H1 (cell line): ENCODE data around the gene RABL6. TPM values are rescaled to one million over a fixed set of nuclear protein-coding genes. Genes with fewer than 3 reads are reported as not detected.
A peak's percentile ranks its signal among the peaks of the same experiment; 100 is the strongest.

ENCODE experiments used
- CTCF ChIA-PET: fragments of 300-600 bp; sonication (Branson Sonifier 250); formaldehyde crosslinking; loops from one replicate; lab custom pipeline; 2021; ENCODE audit not compliant: partially characterized antibody; lab: Charles Lee
- POLR2A ChIA-PET: fragments of 300-600 bp; sonication (Branson Sonifier 250); formaldehyde crosslinking; loops from one replicate; lab custom pipeline; 2021; ENCODE audit warnings: inconsistent platforms; ENCODE audit not compliant: partially characterized antibody; lab: Charles Lee
- DNase-seq, 2 experiments: peaks; one replicate each; pipeline versions ENCODE4 v3.0.0 to v3.0.0-alpha.2; 2010 to 2022; ENCODE audit warnings: low spot score in 2 of 2, low read depth in 1 of 2, mixed read lengths in 1 of 2
- FAIRE-seq: peaks from 2 replicates; lab custom pipeline; 2011; peaks lifted over from hg19 to GRCh38; lab: Jason Lieb, UNC
- H2AFZ ChIP-seq: 2 replicates; pipeline ENCODE4 v1.8.1; 2012; ENCODE audit warnings: low read length, inconsistent platforms
- H2AK5ac ChIP-seq: 2 replicates; pipeline ENCODE4 v1.6.1; 2013; ENCODE audit warnings: low read depth, low read length
- H2BK120ac ChIP-seq: replicated peaks from 2 replicates; pipeline ENCODE3; 2013; ENCODE audit warnings: low read depth, low read length, inconsistent platforms
- H2BK12ac ChIP-seq: 2 replicates; pipeline ENCODE4 v1.6.1; 2013; ENCODE audit warnings: low read depth, low read length
- H2BK15ac ChIP-seq: 2 replicates; pipeline ENCODE4 v1.6.1; 2013; ENCODE audit warnings: low read length
- H2BK20ac ChIP-seq: 2 replicates; pipeline ENCODE4 v1.6.1; 2013; ENCODE audit warnings: low read length
- H2BK5ac ChIP-seq: 2 replicates; pipeline ENCODE4 v1.6.1; 2013; ENCODE audit warnings: low read depth, low read length
- H3K14ac ChIP-seq: 2 replicates; pipeline ENCODE4 v1.6.1; 2013; ENCODE audit warnings: inconsistent platforms; ENCODE audit not compliant: insufficient read length
- H3K18ac ChIP-seq: 2 replicates; pipeline ENCODE4 v1.6.1; 2013; ENCODE audit warnings: low read length; ENCODE audit errors: extremely low read depth
- H3K23ac ChIP-seq: 2 replicates; pipeline ENCODE4 v1.6.1; 2013; ENCODE audit warnings: inconsistent platforms; ENCODE audit not compliant: insufficient read length
- H3K23me2 ChIP-seq: 2 replicates; pipeline ENCODE4 v1.6.1; 2013; ENCODE audit warnings: low read depth, low read length
- H3K27ac ChIP-seq: 2 replicates; pipeline ENCODE4 v1.6.1; 2011; ENCODE audit warnings: low read depth, low read length, inconsistent platforms
- H3K27me3 ChIP-seq, 4 experiments: replicated peaks in 1 of 4; 1 replicate in 1 of 4; 2 replicates in 3 of 4; pipeline versions ENCODE4 v1.6.1 to v1.8.1; 2011 to 2013; ENCODE audit warnings: low read length in 3 of 4, mild to moderate bottlenecking in 3 of 4, inconsistent platforms in 2 of 4, mixed read lengths in 2 of 4, moderate library complexity in 1 of 4; ENCODE audit not compliant: control insufficient read depth in 3 of 4, insufficient read depth in 3 of 4; ENCODE audit errors: extremely low read depth in 1 of 4
- H3K36me3 ChIP-seq, 4 experiments: 2 replicates each; pipeline versions ENCODE4 v1.6.1 to v1.8.1; 2011 to 2013; ENCODE audit warnings: mild to moderate bottlenecking in 4 of 4, low read length in 3 of 4, moderate library complexity in 2 of 4, control low read depth in 1 of 4, inconsistent platforms in 1 of 4; ENCODE audit not compliant: insufficient read depth in 4 of 4, control insufficient read depth in 2 of 4
- H3K4ac ChIP-seq: replicated peaks from 2 replicates; pipeline ENCODE3; 2013; ENCODE audit warnings: low read length, low read depth, mixed read lengths, inconsistent platforms; ENCODE audit not compliant: insufficient read length
- H3K4me1 ChIP-seq, 4 experiments: replicated peaks in 1 of 4; 1 replicate in 1 of 4; 2 replicates in 3 of 4; pipeline versions ENCODE4 v1.6.1 to v1.8.1; 2011 to 2013; ENCODE audit warnings: low read length in 3 of 4, inconsistent platforms in 2 of 4, mixed read lengths in 1 of 4; ENCODE audit not compliant: insufficient read depth in 4 of 4, control insufficient read depth in 3 of 4
- H3K4me2 ChIP-seq, 2 experiments: 2 replicates each; pipeline versions ENCODE4 v1.6.1 to v1.8.1; 2011 to 2013; ENCODE audit warnings: low read depth in 2 of 2, low read length in 2 of 2, control low read depth in 1 of 2, inconsistent platforms in 1 of 2, mild to moderate bottlenecking in 1 of 2; ENCODE audit not compliant: insufficient read depth in 1 of 2
- H3K4me3 ChIP-seq, 4 experiments: fragments of 200-600, 300-600 bp in 1 of 4; sonication (generic), shearing (Covaris generic), sonication (Bioruptor Twin) in 1 of 4; 2 replicates each; pipeline versions ENCODE4 v1.5.1 to v1.8.1; 2011 to 2016; ENCODE audit warnings: low read length in 4 of 4, low read depth in 3 of 4, control low read depth in 2 of 4, inconsistent platforms in 2 of 4, mild to moderate bottlenecking in 2 of 4, mixed read lengths in 1 of 4, moderate library complexity in 1 of 4; ENCODE audit not compliant: insufficient read depth in 2 of 4; ENCODE audit errors: extremely low read depth in 1 of 4
- H3K56ac ChIP-seq: replicated peaks from 2 replicates; pipeline ENCODE3; 2013; ENCODE audit warnings: low read depth, mild to moderate bottlenecking, mixed read lengths, low read length, inconsistent platforms; ENCODE audit not compliant: insufficient read length
- H3K79me1 ChIP-seq: 2 replicates; pipeline ENCODE4 v1.6.1; 2013; ENCODE audit warnings: low read depth, low read length, control low read depth
- H3K79me2 ChIP-seq, 2 experiments: 2 replicates each; pipeline versions ENCODE4 v1.6.1 to v1.8.1; 2012 to 2013; ENCODE audit warnings: low read length in 2 of 2, mild to moderate bottlenecking in 2 of 2, inconsistent platforms in 1 of 2; ENCODE audit not compliant: insufficient read depth in 2 of 2, control insufficient read depth in 1 of 2
- H3K9ac ChIP-seq, 4 experiments: replicated peaks in 1 of 4; 1 replicate in 1 of 4; 2 replicates in 3 of 4; pipeline versions ENCODE4 v1.6.1 to v1.8.1; 2011 to 2013; ENCODE audit warnings: low read depth in 3 of 4, low read length in 3 of 4, control low read depth in 2 of 4, mild to moderate bottlenecking in 2 of 4, moderate library complexity in 2 of 4, inconsistent platforms in 1 of 4; ENCODE audit errors: extremely low read depth in 1 of 4
- H3K9me3 ChIP-seq, 2 experiments: 2 replicates each; pipeline versions ENCODE4 v1.6.1 to v1.8.1; 2012 to 2013; ENCODE audit warnings: mild to moderate bottlenecking in 2 of 2, moderate library complexity in 2 of 2, control low read depth in 1 of 2, inconsistent platforms in 1 of 2, low read depth in 1 of 2, low read length in 1 of 2, mixed read lengths in 1 of 2; ENCODE audit not compliant: insufficient read depth in 2 of 2
- H4K20me1 ChIP-seq, 2 experiments: replicated peaks in 1 of 2; 2 replicates each; pipeline versions ENCODE3 to v1.8.1; 2011 to 2013; ENCODE audit warnings: inconsistent platforms in 2 of 2, low read length in 2 of 2, mild to moderate bottlenecking in 1 of 2; ENCODE audit not compliant: insufficient read depth in 2 of 2, control insufficient read depth in 1 of 2
- H4K5ac ChIP-seq: 2 replicates; pipeline ENCODE4 v1.6.1; 2013; ENCODE audit warnings: low read length, low read depth, mixed read lengths, inconsistent platforms; ENCODE audit not compliant: insufficient read length
- H4K8ac ChIP-seq: 2 replicates; pipeline ENCODE4 v1.8.0; 2013; ENCODE audit warnings: mild to moderate bottlenecking, moderate library complexity, low read length, inconsistent platforms; ENCODE audit not compliant: insufficient read depth; ENCODE audit errors: extremely low read depth
- H4K91ac ChIP-seq: replicated peaks from 2 replicates; pipeline ENCODE3; 2013; ENCODE audit warnings: low read length, mixed read lengths, inconsistent platforms; ENCODE audit not compliant: insufficient read length
- CBX5 ChIP-seq: fragments of 300-800, 300-1000 bp; sonication (generic); IDR thresholded peaks from 2 replicates; pipeline ENCODE4 v1.7.1; 2016; ENCODE audit warnings: antibody characterized with exemption, low read length, low read depth
- CBX8 ChIP-seq: fragments of 300-800, 300-1000 bp; sonication (generic); IDR thresholded peaks from 2 replicates; pipeline ENCODE4 v1.7.1; 2016; ENCODE audit warnings: low read depth, low read length, borderline replicate concordance
- E2F6 ChIP-seq: IDR thresholded peaks from 2 replicates; pipeline ENCODE4 v1.6.1; 2012; ENCODE audit warnings: inconsistent platforms
- EP300 ChIP-seq, 2 experiments: IDR thresholded peaks; 1 replicate in 1 of 2; 2 replicates in 1 of 2; pipeline ENCODE4 v1.6.1; 2011 to 2012; ENCODE audit warnings: low read depth in 2 of 2, low read length in 2 of 2, mild to moderate bottlenecking in 2 of 2, borderline replicate concordance in 1 of 2, inconsistent platforms in 1 of 2, moderate library complexity in 1 of 2
- KDM4A ChIP-seq: IDR thresholded peaks from one replicate; pipeline ENCODE4 v1.7.1; 2012; ENCODE audit warnings: low read depth, mild to moderate bottlenecking, moderate library complexity, low read length, inconsistent platforms; ENCODE audit not compliant: severe bottlenecking
- KDM5A ChIP-seq: fragments of 200-600 bp; IDR thresholded peaks from 2 replicates; pipeline ENCODE4 v1.7.1; 2012; ENCODE audit warnings: mild to moderate bottlenecking, low read length, inconsistent platforms, mixed read lengths
- POLR2A ChIP-seq, 2 experiments: IDR thresholded peaks; 1 replicate in 1 of 2; 2 replicates in 1 of 2; pipeline ENCODE4 v1.6.1; 2011; ENCODE audit warnings: low read depth in 2 of 2, low read length in 2 of 2, mild to moderate bottlenecking in 2 of 2; ENCODE audit errors: control extremely low read depth in 1 of 2
- POU5F1 ChIP-seq: IDR thresholded peaks from 2 replicates; pipeline ENCODE4 v1.6.1; 2011; ENCODE audit warnings: low read depth, mild to moderate bottlenecking, low read length, moderate library complexity
- TAF1 ChIP-seq: IDR thresholded peaks from 2 replicates; pipeline ENCODE4 v1.6.1; 2011; ENCODE audit warnings: mild to moderate bottlenecking, low read depth, low read length
- TAF7 ChIP-seq: optimal IDR thresholded peaks from 2 replicates; pipeline ENCODE3; 2011; ENCODE audit warnings: low read depth, mild to moderate bottlenecking, inconsistent platforms, low read length, moderate library complexity, borderline replicate concordance
- TEAD4 ChIP-seq: IDR thresholded peaks from 2 replicates; pipeline ENCODE4 v1.6.1; 2012; ENCODE audit warnings: low read depth, low read length, inconsistent platforms, mixed read lengths
- WGBS, 2 experiments: shearing (Covaris generic) in 1 of 2; methylation state at CpG; one replicate each; pipeline versions ENCODE4 v1.1.6 to v1.1.7; 2013 to 2015; ENCODE audit warnings: low lambda C conversion rate in 2 of 2, mixed read lengths in 2 of 2, inconsistent platforms in 1 of 2, low coverage in 1 of 2, missing lambda C conversion rate in 1 of 2; ENCODE audit not compliant: insufficient replicate concordance in 2 of 2, insufficient coverage in 1 of 2, insufficient read length in 1 of 2; ENCODE audit errors: extremely low coverage in 1 of 2, missing lambda C conversion rate in 1 of 2; 5-methylcytosine and 5-hydroxymethylcytosine counted together
- polyA plus RNA-seq, 7 experiments: library from polyadenylated mRNA; depleted of rRNA in 3 of 7; stranded (reverse) in 5 of 7; unstranded in 2 of 7; fragments of >200 nt in 5 of 7; fragments of 200-250 nt in 2 of 7; gene quantifications; 1 replicate in 5 of 7; 2 replicates in 1 of 7; 4 replicates in 1 of 7; pipeline versions ENCODE4 v1.2.1 to v1.2.3, GENCODE V29; 2011 to 2013; ENCODE audit warnings: missing spikeins in 2 of 7, mixed read lengths in 2 of 7
- total RNA-seq: library from RNA; stranded (reverse); fragmentation: NEBNext Ultra II Directional; extraction: Animal tissue kit (Norgen Biotek cat#: 25700); gene quantifications from 2 replicates; pipeline ENCODE4 v1.2.1, GENCODE V29; 2021
- TF ChIP-seq, protein P1 (sequence below): IDR thresholded peaks from 2 replicates; pipeline ENCODE4 v1.6.1; 2011; ENCODE audit warnings: low read length, improper control_type of control experiment

Gene RABL6
- total and polyA plus RNA-seq, 2 of the 8 experiments (the other 6 are each of a cell fraction or from before 2014, with no cell fraction given) = 70.1 to 130 TPM

DNA sequence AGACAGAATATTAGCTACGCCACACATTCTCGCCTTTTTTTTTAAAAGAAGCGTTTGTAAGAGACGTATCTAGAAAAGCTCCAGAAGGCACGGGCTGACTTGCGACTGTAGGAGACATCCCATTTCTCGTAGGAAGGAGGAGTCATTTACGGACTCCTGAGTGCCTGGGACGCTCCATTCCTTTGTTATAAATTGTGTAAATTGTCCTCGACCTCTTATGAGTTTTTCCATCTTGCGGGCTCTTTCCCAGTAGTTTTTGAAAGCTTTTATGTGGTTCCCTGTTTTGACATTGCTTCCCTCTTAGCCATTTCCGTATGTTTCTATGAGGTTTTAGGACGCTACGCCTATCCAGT is 1.0 kb downstream of the RABL6 start:
- no peak overlapping the region for H3K18ac ChIP-seq
- H3K79me1 ChIP-seq = peaks cover 6% of the 10 kb centered on the region
- H3K9me3 ChIP-seq = no peaks in the 10 kb centered on the region
- DNase-seq (no peak), FAIRE-seq (no peak)
- H3K4me1 ChIP-seq = peaks cover 0 to 10% (median 7%) of the 10 kb centered on the region in 4 experiments; a peak in 6 of 7 replicates
- H2BK120ac ChIP-seq = no peak overlapping the region
- no peak overlapping the region for H3K56ac ChIP-seq
- H3K36me3 ChIP-seq = peaks cover 2 to 16% (median 7%) of the 10 kb centered on the region in 4 experiments; a peak in 6 of 8 replicates
- no peak overlapping the region for H2BK15ac ChIP-seq
- ChIA-PET POLR2A (interaction anchor here (0.8 to 7.8 kb wide), 10 partner anchors 9 to 266 kb away, joined by 3 to 96 read pairs (median 4); partner anchors contain the start of gene AJM1), CTCF (interaction anchor here (0.9 to 3.3 kb wide), 6 partner anchors 8 to 238 kb away, joined by 3 to 16 read pairs (median 4); no protein-coding TSS in a partner anchor)
- no peak overlapping the region for H2BK20ac ChIP-seq
- H3K27ac ChIP-seq = no peak overlapping the region
- no peak overlapping the region for H3K23ac ChIP-seq
- no peak overlapping the region for H2BK12ac ChIP-seq
- peak overlapping the region; percentile 61 to 92 (median 83) for H3K9ac ChIP-seq
- no peak overlapping the region for H4K91ac ChIP-seq
- 10% methylated on average over 14 of the region's 14 CpGs; no CpG with 5 or more reads in 1 of the 2 experiments for WGBS, 2 experiments
- H2BK5ac ChIP-seq = no peak overlapping the region
- peaks cover 5 to 41% of the 10 kb centered on the region in 2 experiments for H3K79me2 ChIP-seq
- H2AFZ ChIP-seq = no peak overlapping the region
- H2AK5ac ChIP-seq = no peak overlapping the region
- H3K4me2 ChIP-seq = peak overlapping the region; percentile 68 to 84
- peak overlapping the region; percentile 88 to 100 (median 94) for H3K4me3 ChIP-seq
- H4K8ac ChIP-seq = no peak overlapping the region
- peaks cover 9% of the 10 kb centered on the region; the same call in 1 of the 2 replicates for H3K23me2 ChIP-seq
- no peak overlapping the region for H3K14ac ChIP-seq
- H3K27me3 ChIP-seq = peaks cover 0 to 16% (median 6%) of the 10 kb centered on the region in 4 experiments; a peak in 2 of 7 replicates
- H4K20me1 ChIP-seq = peaks cover 7 to 16% of the 10 kb centered on the region in 2 experiments
- no peak overlapping the region for H3K4ac ChIP-seq
- H4K5ac ChIP-seq = no peak overlapping the region
- TF ChIP-seq EP300 (IDR thresholded peaks at IDR 0.05; ENCODE audit: borderline replicate concordance in 1 of 2, low read depth in 2 of 2, low read length in 2 of 2) (no peak), CBX5 (no peak), POU5F1 (no peak), TEAD4 (no peak), TAF1 (no peak), E2F6 (no peak), POLR2A (IDR thresholded peaks at IDR 0.05; ENCODE audit: control extremely low read depth in 1 of 2, low read depth in 2 of 2, low read length in 2 of 2) (no peak), KDM4A (no peak), TAF7 (no peak), KDM5A (no peak), CBX8 (no peak)
- TF ChIP-seq, protein P1, sequence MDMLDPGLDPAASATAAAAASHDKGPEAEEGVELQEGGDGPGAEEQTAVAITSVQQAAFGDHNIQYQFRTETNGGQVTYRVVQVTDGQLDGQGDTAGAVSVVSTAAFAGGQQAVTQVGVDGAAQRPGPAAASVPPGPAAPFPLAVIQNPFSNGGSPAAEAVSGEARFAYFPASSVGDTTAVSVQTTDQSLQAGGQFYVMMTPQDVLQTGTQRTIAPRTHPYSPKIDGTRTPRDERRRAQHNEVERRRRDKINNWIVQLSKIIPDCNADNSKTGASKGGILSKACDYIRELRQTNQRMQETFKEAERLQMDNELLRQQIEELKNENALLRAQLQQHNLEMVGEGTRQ = no peak
